ENCODE data around the gene TRAF3IP1.

TRAF3IP1 gene

DNA sequence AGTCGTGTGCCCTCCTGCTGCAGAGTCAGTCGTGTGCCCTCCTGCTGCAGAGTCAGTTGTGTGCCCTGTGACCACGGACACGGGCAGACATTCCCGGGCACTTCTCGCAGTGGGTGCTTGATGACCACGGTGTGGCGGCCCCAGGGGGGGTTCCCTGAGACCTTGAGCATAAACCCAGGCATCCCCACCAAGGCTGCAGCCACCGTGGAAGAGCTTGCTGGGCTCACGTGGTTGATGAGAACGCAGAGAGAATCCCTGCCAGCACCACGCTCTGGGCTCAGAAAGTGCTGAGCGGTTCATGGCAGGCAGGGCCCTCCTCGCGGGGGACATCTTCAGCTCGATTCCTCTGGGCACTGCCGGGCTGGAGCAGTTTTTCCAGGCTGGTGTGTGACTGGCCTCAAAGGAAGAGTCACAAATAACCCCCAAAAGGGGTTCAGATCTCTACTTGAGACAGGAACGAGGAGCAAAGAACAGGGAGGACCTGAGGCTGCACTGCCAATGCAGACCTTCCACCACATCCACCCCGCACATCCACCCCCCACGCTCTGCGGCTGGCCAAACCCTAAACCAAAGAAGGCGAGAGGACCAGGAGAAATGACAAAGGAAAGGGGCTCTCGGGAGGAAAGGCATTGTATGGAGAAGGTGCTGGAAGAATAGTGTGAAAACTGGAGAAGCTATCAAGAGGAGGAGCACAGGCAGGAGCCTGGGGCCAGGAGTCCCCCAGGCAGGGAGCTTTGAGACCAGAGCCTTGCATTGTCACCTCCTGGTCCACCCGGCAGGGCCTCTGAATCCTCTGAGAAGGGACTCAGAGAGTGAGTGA, 23.5 kb upstream of the TRAF3IP1 start:
- CTCF ChIA-PET = no interaction called here

DNA sequence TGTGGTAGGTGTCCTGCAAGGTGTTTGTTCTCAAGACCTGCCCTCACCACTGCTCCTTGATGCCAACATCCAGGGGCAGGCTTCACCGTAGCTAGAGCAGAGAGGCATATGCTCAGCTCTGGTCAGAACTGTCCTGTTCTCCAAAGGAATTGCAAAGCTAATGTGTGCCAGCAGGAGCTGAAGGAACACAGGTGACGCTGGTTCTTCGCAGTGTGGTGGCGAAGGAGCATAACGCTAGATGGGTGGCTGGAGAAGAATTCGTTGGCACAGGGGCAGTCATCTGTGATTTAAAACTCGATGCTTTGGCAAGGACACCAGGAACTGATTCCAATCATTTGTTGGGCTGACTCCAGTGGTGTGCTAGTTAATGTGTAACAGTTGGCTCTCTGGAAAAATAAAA, 20.5 kb upstream of the TRAF3IP1 start:
- POLR2A ChIA-PET = no interaction called here
- CTCF ChIA-PET = interaction anchor here (1.8 kb wide), 1 partner anchor 9 kb away, joined by 4 read pairs; no protein-coding TSS in a partner anchor

More for the DNA sequence above, 23.5 kb upstream of the TRAF3IP1 start:
- DNase-seq (ENCODE audit: extremely low spot score) = no peak
- POLR2A ChIA-PET = no interaction called here
- TF ChIP-seq FOXM1 (IDR thresholded peaks at IDR 0.05; ENCODE audit: borderline replicate concordance) (no peak), CTBP1 (IDR thresholded peaks at IDR 0.05; ENCODE audit: borderline replicate concordance) (no peak)

DNA sequence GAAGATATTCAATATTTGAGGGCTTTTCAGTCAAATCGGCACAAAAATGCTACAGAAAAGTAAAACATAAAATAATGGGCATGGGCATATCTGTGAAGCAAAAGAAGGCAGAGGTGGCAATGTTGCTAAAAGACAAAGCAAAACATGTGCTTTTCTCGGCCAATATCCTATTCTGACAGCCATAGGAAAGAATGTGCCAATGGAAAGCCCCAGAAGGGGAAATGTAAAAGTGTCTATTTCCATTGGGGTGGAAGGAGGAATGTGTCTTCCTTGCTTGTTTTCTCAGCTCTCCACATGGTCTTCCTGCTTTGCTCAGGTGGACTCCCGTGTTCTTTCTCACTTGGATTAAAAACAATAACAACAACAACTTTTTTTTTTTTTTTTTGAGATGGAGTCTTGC, 18.2 kb upstream of the TRAF3IP1 start:
- POLR2A ChIA-PET = interaction anchor here (1.2 kb wide), 1 partner anchor 18 kb away, joined by 4 read pairs; no protein-coding TSS in a partner anchor
- TF ChIP-seq HDGF (IDR thresholded peaks at IDR 0.05; ENCODE audit: borderline replicate concordance) (no peak), FOXM1 (IDR thresholded peaks at IDR 0.05; ENCODE audit: borderline replicate concordance) (no peak), BHLHE40 (IDR thresholded peaks at IDR 0.05; ENCODE audit: borderline replicate concordance) (no peak), ARNT (IDR thresholded peaks at IDR 0.05) (no peak), FOXA1 (IDR thresholded peaks at IDR 0.05) (no peak), TARDBP (IDR thresholded peaks at IDR 0.05) (no peak), ZNF384 (IDR thresholded peaks at IDR 0.05) (no peak), L3MBTL2 (conservative IDR thresholded peaks at IDR 0.05) (no peak)
- TF ChIP-seq, protein P1, sequence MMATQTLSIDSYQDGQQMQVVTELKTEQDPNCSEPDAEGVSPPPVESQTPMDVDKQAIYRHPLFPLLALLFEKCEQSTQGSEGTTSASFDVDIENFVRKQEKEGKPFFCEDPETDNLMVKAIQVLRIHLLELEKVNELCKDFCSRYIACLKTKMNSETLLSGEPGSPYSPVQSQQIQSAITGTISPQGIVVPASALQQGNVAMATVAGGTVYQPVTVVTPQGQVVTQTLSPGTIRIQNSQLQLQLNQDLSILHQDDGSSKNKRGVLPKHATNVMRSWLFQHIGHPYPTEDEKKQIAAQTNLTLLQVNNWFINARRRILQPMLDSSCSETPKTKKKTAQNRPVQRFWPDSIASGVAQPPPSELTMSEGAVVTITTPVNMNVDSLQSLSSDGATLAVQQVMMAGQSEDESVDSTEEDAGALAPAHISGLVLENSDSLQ (IDR thresholded peaks at IDR 0.05) = no peak
- CTCF ChIA-PET = interaction anchor here (1.0 kb wide), 1 partner anchor 39 kb away, joined by 3 read pairs; no protein-coding TSS in a partner anchor
- no peak for DNase-seq (ENCODE audit: extremely low spot score)

More for the DNA sequence above, 20.5 kb upstream of the TRAF3IP1 start:
- TF ChIP-seq CTBP1 (IDR thresholded peaks at IDR 0.05; ENCODE audit: borderline replicate concordance) (no peak), FOXK2 (IDR thresholded peaks at IDR 0.05) (no peak), ARNT (IDR thresholded peaks at IDR 0.05) (no peak), ZNF384 (IDR thresholded peaks at IDR 0.05) (no peak), LEF1 (IDR thresholded peaks at IDR 0.05; ENCODE audit: borderline replicate concordance) (no peak), SP1 (IDR thresholded peaks at IDR 0.05) (no peak), FOXA1 (IDR thresholded peaks at IDR 0.05) (no peak), L3MBTL2 (conservative IDR thresholded peaks at IDR 0.05) (no peak), FOXM1 (IDR thresholded peaks at IDR 0.05; ENCODE audit: borderline replicate concordance) (no peak), SUZ12 (IDR thresholded peaks at IDR 0.05) (no peak), BHLHE40 (IDR thresholded peaks at IDR 0.05; ENCODE audit: borderline replicate concordance) (no peak), ELF4 (IDR thresholded peaks at IDR 0.05) (no peak), NFRKB (IDR thresholded peaks at IDR 0.05) (no peak), TARDBP (IDR thresholded peaks at IDR 0.05) (no peak), HDGF (IDR thresholded peaks at IDR 0.05; ENCODE audit: borderline replicate concordance) (no peak)
- TF ChIP-seq, protein P1 (IDR thresholded peaks at IDR 0.05) = no peak
- DNase-seq (ENCODE audit: extremely low spot score) = no peak

DNA sequence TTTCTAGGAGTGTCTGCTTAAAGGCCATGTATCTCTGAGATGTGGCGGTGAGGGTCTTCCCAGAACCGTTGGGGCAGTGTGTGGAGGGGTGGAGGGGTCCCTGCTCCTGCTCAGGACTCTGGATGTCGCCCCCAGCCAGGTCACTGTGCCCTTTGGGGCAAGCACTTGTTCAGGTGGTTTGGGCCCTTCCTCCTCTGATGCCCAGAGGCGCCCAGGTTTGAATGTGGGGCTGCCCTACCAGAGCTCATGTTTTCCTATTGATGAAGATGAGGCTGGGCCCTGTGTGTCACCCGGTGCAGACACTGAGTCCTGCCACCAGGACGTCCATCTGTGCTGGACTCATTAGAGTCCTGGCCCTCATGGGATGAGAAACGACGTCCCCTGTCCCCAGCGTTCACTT, 17.6 kb upstream of the TRAF3IP1 start:
- POLR2A ChIA-PET = interaction anchor here (1.2 kb wide), 1 partner anchor 17 kb away, joined by 4 read pairs; no protein-coding TSS in a partner anchor
- TF ChIP-seq FOXK2 (IDR thresholded peaks at IDR 0.05) (no peak), SP1 (IDR thresholded peaks at IDR 0.05) (no peak), CTBP1 (IDR thresholded peaks at IDR 0.05; ENCODE audit: borderline replicate concordance) (no peak), ELF4 (IDR thresholded peaks at IDR 0.05) (no peak), LEF1 (IDR thresholded peaks at IDR 0.05; ENCODE audit: borderline replicate concordance) (no peak), L3MBTL2 (conservative IDR thresholded peaks at IDR 0.05) (no peak), HDGF (IDR thresholded peaks at IDR 0.05; ENCODE audit: borderline replicate concordance) (no peak), BHLHE40 (IDR thresholded peaks at IDR 0.05; ENCODE audit: borderline replicate concordance) (no peak), FOXM1 (IDR thresholded peaks at IDR 0.05; ENCODE audit: borderline replicate concordance) (no peak), FOXA1 (IDR thresholded peaks at IDR 0.05) (no peak), ARNT (IDR thresholded peaks at IDR 0.05) (no peak), SUZ12 (IDR thresholded peaks at IDR 0.05) (no peak), ZNF384 (IDR thresholded peaks at IDR 0.05) (no peak), NFRKB (IDR thresholded peaks at IDR 0.05) (no peak), TARDBP (IDR thresholded peaks at IDR 0.05) (no peak)
- TF ChIP-seq, protein P1 (IDR thresholded peaks at IDR 0.05) = no peak
- no peak for DNase-seq (ENCODE audit: extremely low spot score)
- CTCF ChIA-PET = interaction anchor here (0.6 kb wide), 1 partner anchor 39 kb away, joined by 3 read pairs; no protein-coding TSS in a partner anchor

DNA sequence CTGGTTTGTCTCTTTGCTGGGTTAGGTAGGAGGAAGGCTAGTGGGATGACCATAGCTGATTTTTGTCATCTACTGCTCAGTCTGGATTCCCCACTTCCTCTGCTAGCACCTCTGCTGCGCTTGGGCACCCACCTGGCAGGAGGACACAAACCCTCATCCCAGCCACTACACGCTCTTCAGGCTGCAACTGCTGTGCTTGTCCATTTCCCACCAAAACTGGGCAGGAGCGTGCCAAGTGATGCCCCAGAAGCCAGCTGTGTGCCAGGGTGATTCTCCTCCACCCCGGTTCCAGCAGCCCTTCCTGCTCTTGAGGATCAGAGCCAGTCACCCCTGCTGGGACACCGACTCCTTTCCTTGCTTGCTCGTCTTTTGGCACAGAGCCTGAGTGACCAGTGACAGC, 16.2 kb upstream of the TRAF3IP1 start:
- POLR2A ChIA-PET = no interaction called here
- no peak for DNase-seq (ENCODE audit: extremely low spot score)

More for the DNA sequence above, 16.2 kb upstream of the TRAF3IP1 start:
- TF ChIP-seq L3MBTL2 (conservative IDR thresholded peaks at IDR 0.05) (no peak), HDGF (IDR thresholded peaks at IDR 0.05; ENCODE audit: borderline replicate concordance) (no peak), NFRKB (IDR thresholded peaks at IDR 0.05) (no peak), FOXM1 (IDR thresholded peaks at IDR 0.05; ENCODE audit: borderline replicate concordance) (no peak)
- CTCF ChIA-PET = no interaction called here
